Dedifferentiated amniotic fluid mesenchymal stem cell (primary cell): ENCODE measurements around the gene SYNE3.

ENCODE experiments used
- DNase-seq: peaks from one replicate; pipeline ENCODE4 v3.0.0-alpha.2; 2016; ENCODE audit errors: extremely low spot score

Gene SYNE3

GRCh38 chr14:95516554-95517181, at the start of gene SYNE3:
Gene SYNE3, minus strand, starts transcription at chr14:95516650. Its CDS starts 40,829 bp downstream, at chr14:95475821.
- DNase-seq: no peak

- no peak for DNase-seq
Measured at GRCh38 chr14:95564060-95564459, 47.6 kb upstream of the SYNE3 start.

GRCh38 chr14:95562892-95563685, 46.6 kb upstream of the SYNE3 start:
- no peak for DNase-seq

GRCh38 chr14:95561001-95561412, 44.6 kb upstream of the SYNE3 start:
- DNase-seq: peak; percentile 66

GRCh38 chr14:95559203-95559602, 42.8 kb upstream of the SYNE3 start:
- no peak for DNase-seq

- DNase-seq: no peak
Measured at GRCh38 chr14:95557832-95558231, 41.4 kb upstream of the SYNE3 start.

GRCh38 chr14:95557291-95557690, 40.8 kb upstream of the SYNE3 start:
- DNase-seq: no peak

- DNase-seq: no peak
Measured at GRCh38 chr14:95555053-95555452, 38.6 kb upstream of the SYNE3 start.

- no peak for DNase-seq
Measured at GRCh38 chr14:95553141-95553540, 36.7 kb upstream of the SYNE3 start.

GRCh38 chr14:95551435-95551834, 35.0 kb upstream of the SYNE3 start:
- no peak for DNase-seq

- no peak for DNase-seq
Measured at GRCh38 chr14:95549656-95550585, 33.5 kb upstream of the SYNE3 start.

GRCh38 chr14:95548328-95548929, 32.0 kb upstream of the SYNE3 start:
- no peak for DNase-seq

- no peak for DNase-seq
Measured at GRCh38 chr14:95547626-95548327, 31.3 kb upstream of the SYNE3 start.

- DNase-seq: no peak
Measured at GRCh38 chr14:95547272-95547625, 30.8 kb upstream of the SYNE3 start.

- peak; percentile 41 for DNase-seq
Measured at GRCh38 chr14:95545515-95546168, 29.2 kb upstream of the SYNE3 start.

- DNase-seq: no peak
Measured at GRCh38 chr14:95544588-95544987, 28.1 kb upstream of the SYNE3 start.

- no peak for DNase-seq
Measured at GRCh38 chr14:95543021-95543420, 26.6 kb upstream of the SYNE3 start.

- no peak for DNase-seq
Measured at GRCh38 chr14:95541932-95542930, 25.8 kb upstream of the SYNE3 start.

- DNase-seq: no peak
Measured at GRCh38 chr14:95541346-95541745, 24.9 kb upstream of the SYNE3 start.
